Chondrocyte (in vitro differentiated cells): Measurements from ENCODE around the gene ABTB2. TPM values are rescaled to one million over a fixed set of nuclear protein-coding genes. Genes with fewer than 3 reads are reported as not detected.
A peak's percentile ranks its signal among the peaks of the same experiment; 100 is the strongest.

Experiments used
- DNase-seq: peaks from one replicate; pipeline ENCODE4 v3.0.0; 2021; ENCODE audit warnings: mixed read lengths, low spot score
- H3K27ac Mint-ChIP-seq: one replicate; pipeline ENCODE4 v1.8.0; 2021; ENCODE audit warnings: mild to moderate bottlenecking, moderate library complexity, mixed read lengths; ENCODE audit not compliant: unreplicated experiment
- H3K27me3 Mint-ChIP-seq: 2 replicates; pipeline ENCODE4 v1.8.0; 2021; ENCODE audit warnings: low read depth, mixed read lengths
- H3K36me3 Mint-ChIP-seq: 2 replicates; pipeline ENCODE4 v1.8.0; 2021; ENCODE audit warnings: low read depth, mixed read lengths
- H3K4me1 Mint-ChIP-seq: 2 replicates; pipeline ENCODE4 v1.8.0; 2021; ENCODE audit warnings: low read depth, mild to moderate bottlenecking, mixed read lengths
- H3K4me3 Mint-ChIP-seq: one replicate; pipeline ENCODE4 v1.8.0; 2021; ENCODE audit warnings: mild to moderate bottlenecking, moderate library complexity, mixed read lengths; ENCODE audit not compliant: unreplicated experiment
- H3K9me3 Mint-ChIP-seq: 2 replicates; pipeline ENCODE4 v1.8.0; 2021; ENCODE audit warnings: low read depth, mixed read lengths
- total RNA-seq: library from RNA; stranded (reverse); gene quantifications from 3 replicates; pipeline ENCODE4 v1.2.1, GENCODE V29; 2021
- TF ChIP-seq, protein P1 (sequence below): fragments of 200-600 bp; sonication (generic); IDR thresholded peaks from 2 replicates; pipeline ENCODE4 v1.5.0; 2021; ENCODE audit warnings: antibody characterized with exemption, mild to moderate bottlenecking, moderate library complexity

ABTB2 gene
- total RNA-seq, 1 donor from 2014 or later: 3.1 TPM

DNA sequence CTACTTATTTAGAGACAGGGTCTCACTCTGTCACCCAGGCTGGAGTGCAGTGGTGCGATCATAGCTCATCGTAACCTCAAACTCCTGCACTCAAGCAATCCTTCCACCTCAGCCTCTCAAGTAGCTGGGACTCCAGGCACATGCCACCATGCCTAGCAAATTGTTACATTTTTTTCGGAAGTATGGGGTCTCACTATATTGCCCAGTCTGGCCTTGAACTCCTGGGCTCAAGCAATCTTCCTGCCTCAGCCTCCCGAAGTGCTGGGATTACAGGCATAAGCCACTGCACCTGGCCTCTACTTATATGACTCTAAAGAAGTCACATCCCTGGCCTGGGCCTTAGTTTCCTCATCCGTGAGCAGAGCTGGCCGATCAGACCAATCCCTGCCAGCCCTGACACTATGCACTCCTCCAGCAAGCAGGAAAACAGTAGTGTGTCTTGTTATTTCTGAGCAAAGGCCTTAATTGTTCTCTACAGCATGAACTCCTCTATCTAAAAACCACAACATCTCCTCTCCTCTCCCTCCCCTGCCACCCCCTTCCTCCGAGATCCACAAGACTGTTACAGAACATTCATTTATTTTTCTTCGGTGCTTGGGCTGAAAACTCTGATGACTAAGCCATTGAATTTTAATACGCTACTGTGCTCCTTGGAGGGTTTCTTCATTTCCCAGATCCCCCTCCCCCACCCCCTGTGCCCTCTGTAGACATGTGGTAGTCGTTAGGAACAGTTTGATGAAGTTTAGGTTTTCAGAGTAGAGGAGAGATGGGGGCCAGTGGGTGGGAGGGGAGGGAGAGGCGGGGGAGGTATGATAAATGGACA, 91.5 kb downstream of the ABTB2 start:
- no peaks in the 10 kb centered on the region for H3K9me3 Mint-ChIP-seq
- H3K36me3 Mint-ChIP-seq: no peaks in the 10 kb centered on the region
- no peak for DNase-seq
- TF ChIP-seq, protein P1, sequence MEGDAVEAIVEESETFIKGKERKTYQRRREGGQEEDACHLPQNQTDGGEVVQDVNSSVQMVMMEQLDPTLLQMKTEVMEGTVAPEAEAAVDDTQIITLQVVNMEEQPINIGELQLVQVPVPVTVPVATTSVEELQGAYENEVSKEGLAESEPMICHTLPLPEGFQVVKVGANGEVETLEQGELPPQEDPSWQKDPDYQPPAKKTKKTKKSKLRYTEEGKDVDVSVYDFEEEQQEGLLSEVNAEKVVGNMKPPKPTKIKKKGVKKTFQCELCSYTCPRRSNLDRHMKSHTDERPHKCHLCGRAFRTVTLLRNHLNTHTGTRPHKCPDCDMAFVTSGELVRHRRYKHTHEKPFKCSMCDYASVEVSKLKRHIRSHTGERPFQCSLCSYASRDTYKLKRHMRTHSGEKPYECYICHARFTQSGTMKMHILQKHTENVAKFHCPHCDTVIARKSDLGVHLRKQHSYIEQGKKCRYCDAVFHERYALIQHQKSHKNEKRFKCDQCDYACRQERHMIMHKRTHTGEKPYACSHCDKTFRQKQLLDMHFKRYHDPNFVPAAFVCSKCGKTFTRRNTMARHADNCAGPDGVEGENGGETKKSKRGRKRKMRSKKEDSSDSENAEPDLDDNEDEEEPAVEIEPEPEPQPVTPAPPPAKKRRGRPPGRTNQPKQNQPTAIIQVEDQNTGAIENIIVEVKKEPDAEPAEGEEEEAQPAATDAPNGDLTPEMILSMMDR: no peak
- peak overlapping the region; percentile 90 for H3K27ac Mint-ChIP-seq
- peaks cover 35% of the 10 kb centered on the region for H3K4me1 Mint-ChIP-seq
- peak overlapping the region; percentile 51 for H3K4me3 Mint-ChIP-seq
- H3K27me3 Mint-ChIP-seq: no peaks in the 10 kb centered on the region

DNA sequence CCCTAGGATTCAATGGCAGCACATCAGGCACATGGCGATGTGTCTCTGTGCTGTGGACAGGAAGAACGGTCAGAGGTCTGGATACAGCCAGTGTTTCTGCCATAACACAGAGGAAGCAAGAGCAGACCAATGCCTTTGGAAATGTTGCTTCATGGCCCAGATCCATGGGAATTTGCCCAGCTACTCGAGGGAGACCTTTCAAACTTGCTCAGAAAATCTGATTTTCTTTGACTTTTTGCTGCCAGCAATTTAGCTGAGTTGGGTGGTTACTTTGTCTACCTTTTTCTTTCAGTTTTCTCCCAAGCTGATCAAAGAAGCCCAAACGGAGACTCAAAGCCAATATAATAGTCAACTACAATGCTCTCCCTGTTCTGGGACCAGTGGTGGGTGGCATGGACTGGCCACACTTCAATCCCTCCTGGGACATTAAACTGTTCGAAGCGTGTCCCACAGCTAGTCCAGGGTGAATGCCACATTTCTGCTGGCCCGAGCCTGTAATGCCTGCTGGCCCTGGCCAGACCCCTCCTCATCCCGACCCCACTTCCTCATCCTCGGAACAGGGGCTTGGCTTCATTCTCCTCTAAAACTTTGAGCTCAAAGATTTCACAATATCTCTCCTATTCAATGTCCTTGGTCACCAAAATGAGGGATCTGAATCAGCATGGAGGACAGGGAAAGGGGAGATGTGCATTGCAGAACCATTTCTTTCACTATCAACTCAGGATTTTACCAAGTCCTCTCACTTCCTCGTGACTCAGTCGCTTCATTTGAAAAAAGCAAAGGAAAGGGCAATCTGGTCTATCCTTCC, 93.3 kb downstream of the ABTB2 start:
- Mint-ChIP-seq H3K36me3 (no peaks in the 10 kb centered on the region), H3K4me1 (peaks cover 35% of the 10 kb centered on the region), H3K27ac (no peak overlapping the region), H3K9me3 (no peaks in the 10 kb centered on the region), H3K27me3 (no peaks in the 10 kb centered on the region), H3K4me3 (no peak overlapping the region)
- no peak for DNase-seq
- TF ChIP-seq, protein P1: no peak

DNA sequence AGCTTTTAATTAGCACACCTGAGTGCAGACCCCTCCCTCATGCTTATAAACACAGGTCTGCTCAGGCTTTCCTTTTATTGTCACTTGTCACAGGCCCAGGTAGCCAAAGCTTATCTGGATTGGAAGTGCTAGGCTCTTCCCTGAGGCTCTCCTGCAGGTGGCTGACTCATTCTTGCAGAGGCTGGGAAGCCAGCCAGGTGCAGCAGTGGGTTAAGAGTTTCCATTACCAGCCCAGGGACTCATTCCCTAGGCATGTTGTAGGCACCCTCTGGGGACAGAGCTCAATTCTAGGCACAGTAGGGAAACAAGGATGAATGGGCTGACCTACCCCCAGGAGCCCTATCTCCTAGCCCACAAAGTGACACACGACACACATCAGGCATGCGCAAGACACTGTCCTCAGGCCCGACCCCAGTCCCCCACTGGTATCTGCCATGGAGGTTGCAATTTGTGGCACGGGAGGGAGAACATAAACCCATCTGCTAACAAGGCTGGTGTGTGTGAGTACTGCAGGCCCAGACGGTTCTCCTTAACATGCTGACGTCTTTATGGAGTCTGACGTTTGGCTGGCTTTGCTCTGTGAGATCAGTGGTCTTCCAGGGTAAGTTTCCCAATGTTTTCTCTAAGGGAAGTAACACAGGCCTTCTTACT, 94.2 kb downstream of the ABTB2 start:
- TF ChIP-seq, protein P1: no peak
- H3K27me3 Mint-ChIP-seq: no peaks in the 10 kb centered on the region
- no peaks in the 10 kb centered on the region for H3K9me3 Mint-ChIP-seq
- no peaks in the 10 kb centered on the region for H3K36me3 Mint-ChIP-seq
- H3K27ac Mint-ChIP-seq: no peak overlapping the region
- peaks cover 35% of the 10 kb centered on the region for H3K4me1 Mint-ChIP-seq
- H3K4me3 Mint-ChIP-seq: no peak overlapping the region
- no peak for DNase-seq

DNA sequence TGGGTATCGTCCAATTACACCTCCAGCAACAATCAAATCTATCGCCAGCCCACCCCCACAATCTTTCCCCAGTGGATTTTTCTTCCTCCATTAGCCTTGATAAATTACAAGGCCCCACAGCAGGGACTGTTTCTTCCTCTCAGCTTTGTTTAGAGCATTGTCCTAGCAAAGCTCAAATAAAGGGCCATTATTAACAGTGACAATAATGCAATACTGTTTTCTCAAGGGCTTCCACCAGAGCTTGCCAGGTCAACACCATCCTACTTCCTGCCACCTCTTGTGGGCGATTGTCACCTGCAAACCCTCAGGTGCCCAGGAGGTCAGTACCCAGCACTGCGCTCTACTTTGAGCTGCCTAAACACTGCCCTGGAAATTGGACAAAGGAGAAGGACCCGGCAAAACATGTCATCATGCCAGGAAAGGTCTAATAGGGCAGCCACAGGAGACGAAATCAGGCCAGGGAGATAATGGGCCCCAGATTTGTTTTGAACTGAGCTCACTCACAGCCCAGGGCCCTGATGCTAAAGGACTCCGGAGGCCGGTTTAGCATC, 95.2 kb downstream of the ABTB2 start:
- Mint-ChIP-seq H3K36me3 (no peaks in the 10 kb centered on the region), H3K9me3 (no peaks in the 10 kb centered on the region), H3K27me3 (no peaks in the 10 kb centered on the region), H3K4me1 (peaks cover 30% of the 10 kb centered on the region), H3K27ac (no peak overlapping the region), H3K4me3 (no peak overlapping the region)
- TF ChIP-seq, protein P1: no peak
- DNase-seq: peak; percentile 15

DNA sequence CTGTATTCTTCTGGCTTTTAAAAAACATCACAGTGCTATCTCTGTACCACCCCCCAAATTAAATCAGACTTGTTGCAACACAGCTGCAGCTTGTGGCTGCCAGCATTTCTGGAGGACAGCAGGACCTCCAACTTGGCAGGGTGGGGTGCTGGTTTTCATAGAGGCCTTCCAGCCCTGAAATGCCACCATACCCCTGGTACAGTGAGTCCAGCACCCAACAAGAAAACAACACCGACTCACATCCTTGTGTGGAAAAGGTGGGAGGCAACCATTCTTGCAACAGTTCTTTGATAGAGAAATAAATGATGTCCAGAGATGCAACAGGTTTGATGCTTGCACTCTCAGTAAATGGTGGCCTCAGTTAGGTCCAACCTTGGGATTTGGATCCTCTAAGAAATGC, 96.0 kb downstream of the ABTB2 start:
- H3K4me3 Mint-ChIP-seq: no peak overlapping the region
- DNase-seq: peak; percentile 21

More for the DNA sequence above, 96.0 kb downstream of the ABTB2 start:
- TF ChIP-seq, protein P1: no peak
- H3K4me1 Mint-ChIP-seq: peaks cover 23% of the 10 kb centered on the region
- H3K27me3 Mint-ChIP-seq: no peaks in the 10 kb centered on the region
- no peaks in the 10 kb centered on the region for H3K9me3 Mint-ChIP-seq
- H3K36me3 Mint-ChIP-seq: no peaks in the 10 kb centered on the region
- H3K27ac Mint-ChIP-seq: no peak overlapping the region
